ENCODE data around the gene POLDIP2.

DNA sequence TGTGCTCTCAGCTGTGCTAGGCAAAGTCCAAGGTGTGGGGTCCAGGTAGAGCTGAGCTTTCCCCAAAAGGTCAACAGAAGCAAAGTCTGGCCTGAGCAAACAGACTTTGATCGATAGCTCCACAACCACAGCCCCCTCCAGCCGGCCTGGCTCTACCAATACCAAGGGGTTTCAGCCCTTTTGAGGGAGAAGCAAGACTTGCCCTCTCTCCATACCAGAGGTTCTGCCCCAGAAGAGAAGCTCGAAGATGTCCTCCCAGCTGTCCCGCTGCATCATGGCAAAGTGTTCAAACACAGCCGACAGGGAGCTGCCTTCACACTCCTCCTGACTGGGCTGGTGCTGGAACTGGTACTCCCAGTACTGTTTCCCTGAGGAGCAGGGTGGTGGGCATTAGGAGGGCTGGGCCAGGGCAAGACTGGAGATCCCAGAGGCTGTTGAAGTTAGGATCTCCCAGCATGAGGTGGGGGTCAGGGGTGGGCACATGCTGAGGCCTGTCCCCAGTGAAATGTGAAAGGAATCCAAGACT, 11.0 kb upstream of the POLDIP2 start:
- TF ChIP-seq, protein P1, sequence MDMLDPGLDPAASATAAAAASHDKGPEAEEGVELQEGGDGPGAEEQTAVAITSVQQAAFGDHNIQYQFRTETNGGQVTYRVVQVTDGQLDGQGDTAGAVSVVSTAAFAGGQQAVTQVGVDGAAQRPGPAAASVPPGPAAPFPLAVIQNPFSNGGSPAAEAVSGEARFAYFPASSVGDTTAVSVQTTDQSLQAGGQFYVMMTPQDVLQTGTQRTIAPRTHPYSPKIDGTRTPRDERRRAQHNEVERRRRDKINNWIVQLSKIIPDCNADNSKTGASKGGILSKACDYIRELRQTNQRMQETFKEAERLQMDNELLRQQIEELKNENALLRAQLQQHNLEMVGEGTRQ (IDR thresholded peaks at IDR 0.05; ENCODE audit: borderline replicate concordance, low read depth, low read length): no peak
- TF ChIP-seq NBN (IDR thresholded peaks at IDR 0.05) (no peak), MAX (IDR thresholded peaks at IDR 0.05; ENCODE audit: low read depth, low read length) (no peak), CTCF (IDR thresholded peaks at IDR 0.05 in 2 of 3, conservative IDR thresholded peaks at IDR 0.05 in 1 of 3; ENCODE audit: control insufficient read depth in 2 of 3, extremely low read depth in 1 of 3, insufficient read depth in 1 of 3, low read depth in 3 of 3, low read length in 3 of 3) (no peak), EZH2 (IDR thresholded peaks at IDR 0.05; ENCODE audit: borderline replicate concordance, control insufficient read depth, low read depth, low read length) (no peak), SP1 (IDR thresholded peaks at IDR 0.05; ENCODE audit: low read depth, low read length) (no peak), MEF2A (IDR thresholded peaks at IDR 0.05; ENCODE audit: insufficient read depth, low read depth, low read length) (no peak), TAF1 (IDR thresholded peaks at IDR 0.05; ENCODE audit: borderline replicate concordance, low read depth, low read length) (no peak)

Measured in GM12878 (cell line).